ENCODE results near the gene SIDT1.

DNA sequence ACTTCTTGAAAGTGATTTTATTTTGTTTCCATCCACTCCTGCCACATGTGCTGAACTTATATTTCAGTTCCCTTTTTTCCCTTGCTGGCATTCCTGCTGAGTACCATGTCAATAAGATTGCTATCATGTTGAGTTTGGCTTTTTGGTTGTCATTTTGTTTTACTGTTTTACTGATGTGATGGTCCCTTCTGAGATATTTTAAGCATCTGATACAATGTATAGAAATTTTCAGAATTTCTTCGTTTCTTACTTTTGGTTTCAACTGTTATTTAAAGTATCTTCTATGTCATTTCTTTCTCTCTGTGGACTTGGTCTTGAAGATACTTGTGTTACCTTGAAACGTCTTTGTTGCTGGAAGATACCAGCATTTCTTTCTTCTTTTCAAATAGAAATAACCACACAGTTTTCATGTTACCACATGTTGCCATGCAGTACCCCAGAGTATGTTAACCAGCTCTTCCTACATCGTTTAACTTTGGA, 14.1 kb downstream of the SIDT1 start:
- TF ChIP-seq LEF1 (IDR thresholded peaks at IDR 0.05; ENCODE audit: borderline replicate concordance) (no peak), ELF4 (IDR thresholded peaks at IDR 0.05) (no peak), TARDBP (IDR thresholded peaks at IDR 0.05) (no peak), SUZ12 (IDR thresholded peaks at IDR 0.05) (no peak), ZNF384 (IDR thresholded peaks at IDR 0.05) (no peak), ARNT (IDR thresholded peaks at IDR 0.05) (no peak), BHLHE40 (IDR thresholded peaks at IDR 0.05; ENCODE audit: borderline replicate concordance) (no peak), NFRKB (IDR thresholded peaks at IDR 0.05) (no peak), HDGF (IDR thresholded peaks at IDR 0.05; ENCODE audit: borderline replicate concordance) (no peak), SP1 (IDR thresholded peaks at IDR 0.05) (no peak), FOXK2 (IDR thresholded peaks at IDR 0.05) (no peak), CTBP1 (IDR thresholded peaks at IDR 0.05; ENCODE audit: borderline replicate concordance) (no peak), FOXA1 (IDR thresholded peaks at IDR 0.05) (no peak)
- TF ChIP-seq, protein P1, sequence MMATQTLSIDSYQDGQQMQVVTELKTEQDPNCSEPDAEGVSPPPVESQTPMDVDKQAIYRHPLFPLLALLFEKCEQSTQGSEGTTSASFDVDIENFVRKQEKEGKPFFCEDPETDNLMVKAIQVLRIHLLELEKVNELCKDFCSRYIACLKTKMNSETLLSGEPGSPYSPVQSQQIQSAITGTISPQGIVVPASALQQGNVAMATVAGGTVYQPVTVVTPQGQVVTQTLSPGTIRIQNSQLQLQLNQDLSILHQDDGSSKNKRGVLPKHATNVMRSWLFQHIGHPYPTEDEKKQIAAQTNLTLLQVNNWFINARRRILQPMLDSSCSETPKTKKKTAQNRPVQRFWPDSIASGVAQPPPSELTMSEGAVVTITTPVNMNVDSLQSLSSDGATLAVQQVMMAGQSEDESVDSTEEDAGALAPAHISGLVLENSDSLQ (IDR thresholded peaks at IDR 0.05) = no peak
